Activated CD4-positive, alpha-beta T cell treated with anti-CD3 and anti-CD28 coated beads, Interleukin-2, amount 10 ng/mL, durations not matched to agents 24 days and 14 days (primary cell): ENCODE results near the gene ATG9B. TPM values are rescaled to one million over a fixed set of nuclear protein-coding genes. Genes with fewer than 3 reads are reported as not detected.
A peak's percentile ranks its signal among the peaks of the same experiment; 100 is the strongest.
"Not testable (repeated sequence)": the region's sequence is repeated elsewhere in the genome, so short reads cannot be mapped to it uniquely, and the experiment has no call there.

Experiments
- DNase-seq: peaks from one replicate; pipeline ENCODE4 v3.0.0; 2022
- H3K27ac Mint-ChIP-seq: one replicate; pipeline ENCODE4 v1.8.0; 2022; ENCODE audit warnings: mild to moderate bottlenecking, mixed read lengths
- H3K27me3 Mint-ChIP-seq: one replicate; pipeline ENCODE4 v1.8.0; 2022; ENCODE audit warnings: mixed read lengths
- H3K36me3 Mint-ChIP-seq: one replicate; pipeline ENCODE4 v1.8.0; 2022; ENCODE audit warnings: low read depth, mild to moderate bottlenecking, mixed read lengths
- H3K4me1 Mint-ChIP-seq: one replicate; pipeline ENCODE4 v1.8.0; 2021; ENCODE audit warnings: mixed read lengths
- H3K4me3 Mint-ChIP-seq: one replicate; pipeline ENCODE4 v1.8.0; 2022; ENCODE audit warnings: mild to moderate bottlenecking, moderate library complexity, mixed read lengths
- H3K9me3 Mint-ChIP-seq: one replicate; pipeline ENCODE4 v1.8.0; 2021; ENCODE audit warnings: mixed read lengths
- intact Hi-C: fragments of 100-400 bp; cut with micrococcal nuclease; formaldehyde crosslinking; loops from one replicate; pipeline ENCODE4 v1.15.1; 2023
- total RNA-seq: library from RNA; stranded (reverse); gene quantifications from 2 replicates; pipeline ENCODE4 v1.2.3, GENCODE V29; 2022

The ATG9B gene
- total RNA-seq, 1 donor from 2014 or later, result 7.5 TPM

DNA sequence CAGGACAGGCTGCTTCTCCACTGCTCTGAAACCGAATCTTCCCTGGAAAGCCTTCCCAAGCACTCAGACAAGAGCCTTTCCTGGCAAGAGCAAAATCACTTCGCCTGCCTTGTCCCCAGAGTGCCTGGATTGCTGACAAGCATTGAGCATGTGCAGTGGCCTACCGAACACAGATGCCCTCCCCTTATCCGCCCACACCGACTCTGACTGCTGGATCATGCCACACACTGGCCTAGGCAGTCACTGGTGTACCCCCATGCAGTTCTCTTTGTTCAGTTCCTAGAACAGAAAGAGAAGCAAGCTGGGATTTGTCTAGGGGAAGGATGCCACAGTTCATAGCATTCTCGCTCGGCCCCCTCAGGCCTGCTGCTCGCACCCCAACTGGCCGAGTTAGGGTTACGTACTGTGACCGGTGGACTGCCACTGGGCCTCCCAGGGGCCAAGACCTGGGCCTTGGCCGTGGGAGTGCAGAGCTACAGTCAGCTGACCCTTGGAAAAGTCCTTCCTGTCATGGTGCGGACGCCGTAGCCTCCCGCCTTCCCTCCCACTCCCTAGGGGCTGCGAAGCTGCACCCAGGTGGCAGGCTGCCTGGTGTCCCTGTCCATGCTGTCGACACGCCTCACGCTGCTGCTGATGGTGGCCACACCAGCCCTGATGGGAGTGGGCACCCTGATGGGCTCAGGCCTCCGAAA lies 10.9 kb upstream of the ATG9B start:
- H3K27me3 Mint-ChIP-seq, result no peaks in the 10 kb centered on the region
- H3K9me3 Mint-ChIP-seq, result no peaks in the 10 kb centered on the region
- no peak overlapping the region for H3K4me3 Mint-ChIP-seq
- DNase-seq, result no peak
- peaks cover 20% of the 10 kb centered on the region for H3K4me1 Mint-ChIP-seq
- peaks cover 10% of the 10 kb centered on the region for H3K36me3 Mint-ChIP-seq
- H3K27ac Mint-ChIP-seq, result no peak overlapping the region
- intact Hi-C loops, result no loop called here

DNA sequence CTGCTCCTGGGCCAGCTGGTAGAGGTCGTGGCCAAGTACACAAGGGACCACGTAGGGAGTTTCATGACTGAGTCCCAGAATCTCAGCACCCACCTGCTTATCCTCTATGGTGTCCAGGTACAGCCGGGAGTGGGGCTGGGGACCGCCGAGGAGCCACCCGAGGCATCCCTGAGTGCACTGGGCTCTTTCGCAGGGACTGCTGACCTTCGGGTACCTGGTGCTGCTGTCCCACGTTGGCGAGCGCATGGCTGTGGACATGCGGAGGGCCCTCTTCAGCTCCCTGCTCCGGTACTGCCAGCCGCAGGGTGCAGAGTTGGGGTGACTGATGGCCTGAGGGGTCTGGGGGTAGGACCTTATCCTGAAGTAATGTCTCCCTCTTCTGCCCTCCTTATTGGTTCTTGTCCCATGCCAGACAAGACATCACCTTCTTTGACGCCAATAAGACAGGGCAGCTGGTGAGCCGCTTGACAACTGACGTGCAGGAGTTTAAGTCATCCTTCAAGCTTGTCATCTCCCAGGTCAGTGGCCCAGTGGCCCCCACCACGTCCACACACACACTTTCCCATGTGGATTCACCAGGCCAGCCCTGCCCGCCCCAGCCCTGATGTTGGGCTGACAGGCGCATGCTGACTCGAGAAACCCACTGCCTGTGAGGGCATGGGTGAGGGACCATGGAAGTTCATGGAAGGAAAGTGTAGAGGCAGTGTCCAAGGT lies 10.2 kb upstream of the ATG9B start:
- H3K36me3 Mint-ChIP-seq, result peaks cover 13% of the 10 kb centered on the region
- intact Hi-C loops, result no loop called here
- no peak for DNase-seq
- no peak overlapping the region for H3K4me3 Mint-ChIP-seq
- no peaks in the 10 kb centered on the region for H3K9me3 Mint-ChIP-seq
- H3K4me1 Mint-ChIP-seq, result peaks cover 17% of the 10 kb centered on the region
- H3K27ac Mint-ChIP-seq, result no peak overlapping the region
- H3K27me3 Mint-ChIP-seq, result no peaks in the 10 kb centered on the region

DNA sequence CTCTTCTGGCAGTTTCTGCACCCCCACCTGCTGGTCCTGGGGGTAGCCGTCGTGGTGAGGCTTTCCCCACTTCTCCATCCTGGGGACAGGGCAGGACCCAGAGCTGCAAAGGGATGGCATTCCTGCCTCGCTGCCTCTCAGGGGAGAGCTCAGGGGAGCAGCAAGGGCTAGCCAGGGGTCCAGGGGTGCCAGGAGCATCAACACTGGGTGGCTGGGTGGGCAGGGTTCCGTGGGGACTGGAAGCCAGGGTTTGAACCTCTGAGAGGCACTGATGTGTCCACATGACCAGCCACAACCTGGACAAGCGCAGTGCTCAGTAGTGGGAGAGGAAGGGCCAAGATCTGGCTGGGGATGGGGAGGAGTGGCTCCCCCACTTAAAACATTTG lies 9.6 kb upstream of the ATG9B start:
- intact Hi-C loops, result no loop called here
- H3K4me1 Mint-ChIP-seq, result peaks cover 15% of the 10 kb centered on the region
- no peak overlapping the region for H3K27ac Mint-ChIP-seq
- H3K36me3 Mint-ChIP-seq, result peaks cover 10% of the 10 kb centered on the region
- no peaks in the 10 kb centered on the region for H3K9me3 Mint-ChIP-seq
- no peak overlapping the region for H3K4me3 Mint-ChIP-seq
- no peak for DNase-seq
- no peaks in the 10 kb centered on the region for H3K27me3 Mint-ChIP-seq

GRCh38 chr7:151032936-151033863 lies 8.9 kb upstream of the ATG9B start:
- H3K4me3 Mint-ChIP-seq, result no peak overlapping the region
- DNase-seq, result no peak
- no peaks in the 10 kb centered on the region for H3K27me3 Mint-ChIP-seq
- intact Hi-C loops, result no loop called here
- H3K27ac Mint-ChIP-seq, result no peak overlapping the region
- H3K36me3 Mint-ChIP-seq, result peaks cover 13% of the 10 kb centered on the region
- H3K4me1 Mint-ChIP-seq, result peaks cover 12% of the 10 kb centered on the region
- no peaks in the 10 kb centered on the region for H3K9me3 Mint-ChIP-seq

DNA sequence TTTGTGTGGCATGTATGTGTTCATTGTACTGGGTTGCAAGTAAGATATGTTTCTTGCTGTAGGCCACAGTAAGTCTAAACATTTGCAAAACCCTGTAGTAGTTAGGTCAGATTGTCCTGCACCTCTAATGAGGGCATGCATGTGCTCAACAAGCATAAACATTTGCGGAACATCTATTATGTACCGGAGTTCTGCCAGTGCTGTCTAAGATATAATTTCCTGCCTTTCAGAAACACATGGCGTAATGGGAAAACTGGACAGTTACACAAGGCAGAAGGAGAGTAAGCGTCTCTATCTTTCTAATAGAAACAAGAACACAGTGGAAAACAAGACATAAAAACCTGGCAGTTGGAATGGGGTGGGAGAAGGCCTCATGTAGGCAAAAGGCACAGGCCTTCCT lies 6.7 kb upstream of the ATG9B start:
- H3K9me3 Mint-ChIP-seq, result no peaks in the 10 kb centered on the region
- no peak overlapping the region for H3K4me3 Mint-ChIP-seq
- peaks cover 24% of the 10 kb centered on the region for H3K4me1 Mint-ChIP-seq
- no peak for DNase-seq
- peaks cover 8% of the 10 kb centered on the region for H3K36me3 Mint-ChIP-seq
- H3K27ac Mint-ChIP-seq, result no peak overlapping the region
- H3K27me3 Mint-ChIP-seq, result no peaks in the 10 kb centered on the region
- intact Hi-C loops, result no loop called here

DNA sequence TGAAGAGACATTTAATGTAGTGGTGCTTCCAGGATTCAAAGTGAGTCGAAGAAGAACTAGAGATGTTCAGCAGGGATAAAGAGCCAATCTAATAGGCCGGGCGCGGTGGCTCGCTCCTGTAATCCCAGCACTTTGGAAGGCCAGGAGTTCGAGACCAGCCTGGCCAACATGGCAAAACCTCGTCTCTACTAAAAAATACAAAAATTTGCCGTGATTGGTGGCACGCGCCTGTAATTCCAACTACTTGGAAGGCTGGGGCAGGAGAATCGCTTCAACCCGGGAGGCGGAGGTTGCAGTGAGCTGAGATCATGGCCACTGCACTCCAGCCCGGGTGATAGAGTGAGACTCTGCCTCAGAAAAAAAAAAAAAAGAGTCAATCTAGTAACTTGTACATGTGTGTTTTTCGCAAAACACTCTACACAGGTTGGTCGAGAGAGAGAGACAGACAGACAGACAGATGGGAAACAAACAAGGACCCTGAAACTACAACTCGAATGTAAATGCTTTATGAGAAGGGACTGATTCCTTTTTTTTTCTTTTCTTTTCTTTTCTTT lies 4.7 kb upstream of the ATG9B start:
- no peaks in the 10 kb centered on the region for H3K9me3 Mint-ChIP-seq
- H3K4me3 Mint-ChIP-seq, result peak overlapping the region; percentile 97
- peak overlapping the region; percentile 97 for H3K27ac Mint-ChIP-seq
- intact Hi-C loops, result loop anchor here (1.0 to 2.0 kb wide), 6 partner anchors 16 to 322 kb away; partner anchors contain the start of genes CHPF2 and TMUB1
- H3K36me3 Mint-ChIP-seq, result peaks cover 5% of the 10 kb centered on the region
- H3K4me1 Mint-ChIP-seq, result peaks cover 24% of the 10 kb centered on the region
- peaks cover 2% of the 10 kb centered on the region for H3K27me3 Mint-ChIP-seq
- DNase-seq, result no peak

- peak; percentile 100 for DNase-seq
- peak within 1 kb of the TSS; percentile 97 for H3K27ac Mint-ChIP-seq
- peaks cover 5% of the 10 kb centered on the region for H3K36me3 Mint-ChIP-seq
- no peaks in the 10 kb centered on the region for H3K9me3 Mint-ChIP-seq
- H3K27me3 Mint-ChIP-seq, result peaks cover 2% of the 10 kb centered on the region
- H3K4me3 Mint-ChIP-seq, result peak within 1 kb of the TSS; percentile 97
- intact Hi-C loops, result loop anchor here (1.0 to 2.0 kb wide), 6 partner anchors 15 to 322 kb away; partner anchors contain the start of genes CHPF2 and TMUB1
- peaks cover 24% of the 10 kb centered on the region for H3K4me1 Mint-ChIP-seq
These were observed 4.0 kb upstream of the ATG9B start, which contains the start of gene ABCB8 for GRCh38 chr7:151028131-151028947. Gene ABCB8, plus strand, starts transcription at chr7:151028450. Its CDS starts 66 bp downstream, at chr7:151028516.

- H3K27me3 Mint-ChIP-seq, H3K36me3 Mint-ChIP-seq, H3K9me3 Mint-ChIP-seq, DNase-seq: not testable (repeated sequence)
- Mint-ChIP-seq H3K4me1 (peaks cover 24% of the 10 kb centered on the region), H3K4me3 (peak overlapping the region; percentile 97), H3K27ac (peak overlapping the region; percentile 97)
- intact Hi-C loops, result loop anchor here (1.0 to 2.0 kb wide), 6 partner anchors 14 to 323 kb away; partner anchors contain the start of genes CHPF2 and TMUB1
These were observed 3.4 kb upstream of the ATG9B start for GRCh38 chr7:151027728-151028130.

DNA sequence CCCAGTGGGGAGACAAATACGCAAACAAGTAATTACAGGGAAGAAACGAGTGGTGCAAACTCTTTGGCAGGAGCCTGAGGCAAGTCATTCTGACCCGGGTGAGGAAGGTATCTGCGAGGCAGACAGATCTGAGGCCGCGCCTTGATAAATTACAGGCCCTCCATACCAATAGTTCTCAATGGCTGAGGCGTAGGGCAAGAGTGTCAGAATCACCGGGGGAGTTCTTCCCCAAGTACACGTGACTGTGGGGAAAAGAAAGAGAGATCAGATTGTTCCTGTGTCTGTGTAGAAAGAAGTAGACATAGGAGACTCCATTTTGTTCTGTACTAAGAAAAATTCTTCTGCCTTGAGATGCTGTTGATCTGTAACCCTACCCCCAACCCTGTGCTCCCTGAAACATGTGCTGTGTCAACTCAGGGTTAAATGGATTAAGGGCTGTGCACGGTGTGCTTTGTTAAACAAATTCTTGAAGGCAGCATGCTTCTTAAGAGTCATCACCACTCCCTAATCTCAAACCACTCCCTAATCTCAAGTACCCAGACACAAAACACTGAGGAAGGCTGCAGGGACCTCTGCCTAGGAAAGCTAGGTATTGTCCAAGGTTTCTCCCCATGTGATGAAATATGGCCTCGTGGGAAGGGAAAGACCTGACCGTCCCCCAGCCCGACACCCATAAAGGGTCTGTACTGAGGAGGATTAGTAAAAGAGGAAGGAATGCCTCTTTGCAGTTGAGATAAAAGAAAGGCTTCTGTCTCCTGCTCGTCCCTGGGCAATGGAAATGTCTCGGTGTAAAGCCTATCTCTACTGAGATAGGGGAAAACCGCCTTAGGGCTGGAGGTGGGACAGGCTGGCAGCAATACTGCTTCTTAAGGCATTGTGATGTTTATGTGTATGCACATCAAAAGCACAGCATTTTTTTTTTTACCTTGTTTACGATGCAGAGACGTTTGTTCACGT lies 2.8 kb upstream of the ATG9B start:
- DNase-seq, H3K27me3 Mint-ChIP-seq, intact Hi-C loops, H3K36me3 Mint-ChIP-seq, H3K9me3 Mint-ChIP-seq: not testable (repeated sequence)
- Mint-ChIP-seq H3K27ac (peak overlapping the region; percentile 97), H3K4me1 (peaks cover 24% of the 10 kb centered on the region), H3K4me3 (peak overlapping the region; percentile 97)

DNA sequence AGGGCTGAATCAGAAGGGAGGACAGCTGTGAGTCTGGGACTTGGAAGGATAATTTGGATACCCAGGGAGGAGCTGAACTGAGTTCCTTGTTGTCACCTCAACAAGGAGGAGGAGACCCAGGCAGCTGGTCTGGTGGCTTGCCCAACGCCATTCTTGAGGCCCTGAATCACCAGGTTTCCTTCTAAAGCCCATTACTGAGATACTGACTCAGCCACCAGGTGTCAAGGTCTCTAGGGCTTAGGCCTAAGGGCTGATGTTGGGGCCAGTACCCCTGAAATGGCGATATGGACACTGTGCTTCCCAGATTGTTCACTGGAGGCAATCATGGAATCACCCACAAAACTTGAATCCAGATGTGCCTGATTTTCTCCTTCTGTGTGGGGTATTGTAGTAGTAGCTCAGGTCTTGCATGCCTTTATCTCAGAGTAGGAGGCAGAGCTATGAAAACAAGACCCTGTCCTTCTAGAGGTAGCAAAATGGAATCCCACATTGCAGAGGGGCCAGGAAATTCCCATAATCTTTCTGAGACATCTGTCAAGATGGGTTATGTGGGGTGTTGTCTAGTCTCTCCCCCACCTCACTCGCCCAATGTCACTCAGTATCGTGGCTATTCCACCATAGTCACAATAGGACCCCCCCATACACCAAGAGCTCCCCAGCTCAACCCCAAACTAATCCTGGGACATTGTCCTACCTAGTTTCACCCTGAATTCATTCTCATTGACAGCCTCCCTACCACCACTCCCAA lies 1.8 kb upstream of the ATG9B start:
- Mint-ChIP-seq H3K36me3 (peaks cover 5% of the 10 kb centered on the region), H3K27me3 (peaks cover 4% of the 10 kb centered on the region), H3K4me1 (peaks cover 23% of the 10 kb centered on the region), H3K4me3 (peak overlapping the region; percentile 18), H3K9me3 (no peaks in the 10 kb centered on the region), H3K27ac (no peak overlapping the region)
- DNase-seq, result no peak
- intact Hi-C loops, result no loop called here

DNA sequence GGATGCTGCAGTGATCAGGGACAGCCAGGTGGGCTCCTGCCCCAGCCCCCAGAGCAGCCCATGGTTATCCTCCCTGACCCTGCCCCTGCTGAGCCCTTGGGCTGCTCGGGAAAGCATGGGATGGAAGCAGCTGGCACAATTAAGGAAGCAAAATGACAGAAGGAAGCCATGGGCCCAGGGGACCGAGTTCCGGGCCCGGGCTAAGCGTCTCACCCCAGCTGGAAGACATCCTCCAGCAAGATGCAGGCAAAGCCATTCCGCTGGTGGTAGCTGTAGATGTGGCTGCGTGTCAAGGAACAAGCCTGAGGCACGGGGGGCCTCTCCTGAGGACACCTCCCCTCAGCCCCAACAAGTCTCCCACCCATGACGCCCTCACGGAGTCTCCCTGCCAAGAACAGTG lies 1.1 kb downstream of the ATG9B start:
- Mint-ChIP-seq H3K4me1 (peaks cover 19% of the 10 kb centered on the region), H3K36me3 (peaks cover 4% of the 10 kb centered on the region), H3K27ac (no peak overlapping the region), H3K27me3 (peaks cover 25% of the 10 kb centered on the region), H3K9me3 (no peaks in the 10 kb centered on the region), H3K4me3 (no peak overlapping the region)
- intact Hi-C loops, result no loop called here
- no peak for DNase-seq
